C4-2B (cell line): ENCODE results near the gene CHD8.

Source experiments
- CTCF ChIP-seq: fragments of 450-650 bp; conservative IDR thresholded peaks from 2 replicates; pipeline ENCODE4 v1.5.1; 2017; ENCODE audit warnings: mild to moderate bottlenecking
- ZFX ChIP-seq: fragments of 450-650 bp; IDR thresholded peaks from 2 replicates; pipeline ENCODE4 v1.6.1; 2017

GRCh38 chr14:21352587-21352986, 103.3 kb downstream of the CHD8 start:
- TF ChIP-seq CTCF = no peak
- TF ChIP-seq ZFX = no peak
